HG02610 (cell line): ENCODE measurements around the gene MMP28.
"Not testable (repeated sequence)": the region's sequence is repeated elsewhere in the genome, so short reads cannot be mapped to it uniquely, and the experiment has no call there.

Experiments used
- ATAC-seq: cut with Tn5 transposase; IDR thresholded peaks from one replicate; pipeline ENCODE4 v1.9.1; 2021; ENCODE audit warnings: mild to moderate bottlenecking, moderate library complexity; ENCODE audit not compliant: unreplicated experiment

The MMP28 gene

DNA sequence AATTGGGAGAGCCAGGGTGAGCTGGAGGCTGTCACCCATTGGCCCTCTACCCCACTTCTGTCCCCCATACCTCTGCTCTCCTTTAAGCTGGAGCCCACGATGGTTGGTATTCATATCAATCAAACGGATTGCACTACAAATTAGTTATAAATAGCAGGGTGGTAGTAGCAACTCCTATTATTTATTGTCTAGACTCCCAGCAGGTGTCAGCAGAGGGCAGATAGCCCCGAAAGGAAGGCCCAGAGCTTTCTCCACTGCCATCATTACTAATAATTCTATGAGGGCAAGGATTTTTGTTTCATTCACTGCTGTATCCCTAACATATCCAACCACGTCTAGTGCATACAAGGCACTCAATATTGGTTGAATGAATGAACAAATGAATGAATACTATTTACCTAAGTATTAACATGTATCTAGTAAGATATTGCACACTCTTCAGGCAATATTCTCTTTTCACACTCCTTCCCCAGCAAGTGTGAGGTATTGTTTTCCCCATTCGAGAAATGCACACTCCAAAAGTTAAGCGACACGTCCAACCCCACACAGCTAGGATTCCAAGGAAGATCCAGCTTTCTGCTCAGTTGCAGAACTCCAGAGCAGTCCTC is 28.4 kb downstream of the MMP28 start:
- no peak for ATAC-seq

DNA sequence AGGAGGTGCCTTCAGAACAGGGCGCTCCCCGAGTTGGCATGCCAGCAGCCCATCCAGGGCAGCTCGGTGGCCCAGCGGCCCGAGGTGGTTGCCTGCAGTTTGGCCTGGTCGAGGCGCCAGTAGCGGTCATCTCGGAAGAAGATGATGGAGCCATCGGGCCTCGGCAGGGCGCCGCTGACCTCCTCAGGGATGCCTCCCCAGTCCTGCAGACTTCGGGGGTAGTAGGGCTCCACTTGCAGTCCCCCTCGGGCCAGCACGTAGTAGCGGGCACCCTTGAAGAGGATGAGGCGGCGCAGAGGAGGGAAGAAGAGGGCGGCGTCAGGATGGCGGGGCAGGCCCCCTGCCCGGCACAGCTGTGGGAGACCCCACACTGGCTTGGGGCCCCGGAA is 29.0 kb downstream of the MMP28 start:
- no peak for ATAC-seq

DNA sequence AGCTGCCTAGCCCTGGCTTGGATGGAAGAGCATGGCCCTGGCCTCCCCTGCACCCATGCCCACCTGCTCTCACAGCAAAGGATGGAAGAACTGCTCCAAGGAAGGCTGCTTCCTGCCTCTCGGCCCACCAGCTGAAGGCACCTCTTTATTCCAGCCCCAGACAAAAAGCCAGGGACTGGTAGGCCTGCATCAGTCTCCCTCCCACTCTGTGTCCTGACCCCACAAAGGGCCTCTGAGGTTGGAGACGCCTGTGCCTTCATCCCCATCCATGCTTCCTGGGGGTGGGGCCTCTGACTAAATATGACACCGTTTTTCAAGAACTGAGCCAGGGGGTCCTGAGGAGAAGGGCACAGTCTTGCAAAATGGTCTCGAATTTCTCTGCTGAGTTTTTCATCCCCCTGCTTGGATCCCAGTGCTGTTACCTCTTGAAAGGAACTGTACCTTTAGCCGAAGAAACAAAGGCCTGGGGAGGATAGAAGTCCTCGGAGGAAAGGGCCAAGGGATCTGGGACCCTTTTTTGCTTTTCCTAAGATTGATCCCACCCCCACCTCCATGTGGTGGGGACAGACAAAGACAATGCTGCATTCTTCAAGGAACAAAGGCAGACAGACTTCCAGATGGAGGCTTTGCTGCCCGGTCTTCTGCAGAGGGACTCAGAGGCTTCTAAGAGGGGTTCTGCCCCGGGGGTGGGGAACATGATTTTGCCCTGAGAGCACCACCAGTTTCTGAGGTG is 29.5 kb downstream of the MMP28 start:
- ATAC-seq = no peak

DNA sequence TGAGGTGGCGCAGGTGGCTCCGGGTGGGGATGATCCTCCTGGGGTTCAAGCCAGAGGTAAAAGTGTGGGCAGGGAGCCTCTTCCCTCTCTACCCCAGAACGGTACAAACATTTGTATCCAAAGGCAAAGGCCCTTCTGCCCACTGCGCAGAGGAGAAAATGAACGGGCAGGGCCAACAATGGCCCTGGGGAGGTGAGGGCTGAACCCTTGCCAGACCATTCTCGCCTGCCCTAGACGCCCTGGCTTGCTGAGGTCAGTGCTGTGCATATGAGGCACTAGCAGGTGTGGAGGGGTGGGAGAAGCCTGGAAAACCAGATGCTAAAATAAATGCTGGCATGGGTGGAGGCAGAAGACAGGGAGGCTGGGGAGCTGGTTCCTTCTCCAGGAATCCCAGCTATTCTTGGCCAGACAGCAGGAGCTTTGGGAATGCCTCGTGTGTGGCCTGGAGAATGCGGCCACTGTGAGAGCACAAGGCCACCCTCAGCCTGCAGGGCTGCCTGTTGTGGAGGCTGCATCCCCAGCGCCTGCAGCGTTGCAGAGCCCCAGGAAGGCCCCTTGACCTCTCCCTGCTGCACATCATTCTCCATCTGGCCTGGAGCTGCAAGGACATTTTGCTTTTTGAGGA is 30.2 kb downstream of the MMP28 start:
- ATAC-seq = no peak

DNA sequence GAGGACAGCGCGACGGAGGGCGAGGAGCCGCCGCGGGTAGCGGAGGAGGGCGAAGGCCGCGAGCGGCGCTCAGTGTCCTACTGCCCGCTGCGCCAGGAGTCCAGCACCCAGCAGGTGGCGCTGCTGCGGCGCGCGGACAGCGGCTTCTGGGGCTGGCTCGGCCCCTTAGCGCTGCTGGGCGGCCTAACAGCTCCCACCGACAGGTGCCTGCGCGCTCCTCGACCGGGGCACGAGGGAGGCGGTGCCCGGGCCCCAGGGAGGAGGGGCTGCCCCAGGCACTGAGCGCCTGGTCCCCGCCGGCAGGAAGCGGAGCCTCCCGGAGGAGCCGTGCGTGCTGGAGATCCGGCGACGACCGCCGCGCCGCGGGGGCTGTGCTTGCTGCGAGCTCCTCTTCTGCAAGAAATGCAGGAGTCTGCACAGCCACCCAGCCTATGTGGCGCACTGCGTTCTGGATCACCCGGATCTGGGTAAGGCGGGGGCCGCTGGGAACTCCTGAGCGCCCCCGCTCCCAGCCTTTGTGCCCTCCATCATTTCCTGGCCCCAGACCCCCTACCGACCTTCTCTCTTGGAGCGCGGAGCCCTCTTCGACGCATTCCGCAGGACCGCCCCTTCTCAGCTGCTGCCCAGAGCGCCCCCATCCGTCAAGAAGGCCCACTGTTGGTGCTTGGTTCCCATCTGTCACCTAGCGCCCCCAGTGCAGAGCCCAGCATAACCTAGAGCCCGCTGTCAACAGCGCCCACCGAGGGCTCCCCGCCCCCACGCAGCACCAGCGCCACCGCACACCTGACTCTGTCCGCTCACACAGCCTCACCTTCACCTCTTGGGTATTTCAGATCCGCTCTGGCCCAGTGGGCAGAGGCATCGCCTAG is 31.1 kb downstream of the MMP28 start:
- peak; percentile 83 for ATAC-seq

DNA sequence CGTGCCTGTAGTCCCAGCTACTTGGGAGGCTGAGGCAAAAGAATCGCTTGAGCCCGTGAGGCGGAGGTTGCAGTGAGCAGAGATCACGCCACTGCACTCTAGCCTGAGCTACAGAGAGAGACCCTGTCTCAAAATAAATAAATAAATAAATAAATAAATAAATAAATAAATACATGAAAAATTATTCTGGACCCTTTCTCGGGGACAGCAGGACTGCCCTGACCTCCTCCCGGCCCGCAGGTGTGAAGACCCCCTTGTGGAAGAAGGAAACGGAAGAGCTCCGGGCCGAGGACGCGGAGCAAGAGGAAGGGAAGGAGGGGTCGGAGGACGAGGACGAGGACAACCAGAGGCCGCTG is 31.7 kb downstream of the MMP28 start:
- ATAC-seq = no peak

DNA sequence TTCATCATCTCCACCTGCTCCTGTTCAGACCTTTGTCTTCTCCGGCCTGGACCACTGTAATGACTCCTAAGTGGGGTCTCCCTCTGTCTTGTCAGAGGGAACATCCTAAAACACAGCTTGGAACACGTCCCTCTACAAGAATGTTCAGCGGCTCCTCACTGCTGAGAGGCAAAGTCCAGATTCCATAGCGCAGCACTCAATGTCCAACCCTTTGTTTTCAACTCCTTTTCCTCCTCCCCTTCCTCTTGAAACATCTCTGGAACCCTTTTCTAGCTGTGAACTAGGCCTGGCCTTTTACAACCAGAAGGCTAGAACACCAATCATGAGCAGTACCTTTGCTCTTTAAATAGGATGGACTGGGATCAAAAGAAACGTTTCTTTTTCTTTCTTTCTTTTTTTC is 33.8 kb downstream of the MMP28 start:
- no peak for ATAC-seq

DNA sequence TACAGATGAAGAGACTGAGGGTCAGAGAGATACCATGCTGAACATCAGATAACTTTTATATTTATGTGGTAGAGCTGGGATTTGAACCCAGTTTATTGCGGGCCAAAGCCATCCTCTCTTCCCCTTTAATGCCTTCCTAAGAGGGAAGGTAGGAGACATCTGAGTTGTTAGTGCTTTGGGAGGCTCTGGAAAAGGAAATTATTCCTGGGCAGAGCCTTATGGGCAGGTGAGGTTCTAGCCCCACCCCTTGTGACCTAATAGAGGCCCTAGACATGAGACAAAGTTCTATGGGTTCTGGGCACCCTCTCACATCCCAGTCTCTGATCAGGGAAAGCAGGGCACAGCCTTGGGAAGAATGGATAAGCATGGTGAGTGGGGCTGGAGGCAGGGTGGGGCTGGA is 34.9 kb downstream of the MMP28 start, which contains the start of gene C17orf50:
TSS of gene C17orf50 (plus strand) at position 301 of the 400 bp plus-strand sequence. CDS start at position 356, 55 bp downstream.
- ATAC-seq = no peak

DNA sequence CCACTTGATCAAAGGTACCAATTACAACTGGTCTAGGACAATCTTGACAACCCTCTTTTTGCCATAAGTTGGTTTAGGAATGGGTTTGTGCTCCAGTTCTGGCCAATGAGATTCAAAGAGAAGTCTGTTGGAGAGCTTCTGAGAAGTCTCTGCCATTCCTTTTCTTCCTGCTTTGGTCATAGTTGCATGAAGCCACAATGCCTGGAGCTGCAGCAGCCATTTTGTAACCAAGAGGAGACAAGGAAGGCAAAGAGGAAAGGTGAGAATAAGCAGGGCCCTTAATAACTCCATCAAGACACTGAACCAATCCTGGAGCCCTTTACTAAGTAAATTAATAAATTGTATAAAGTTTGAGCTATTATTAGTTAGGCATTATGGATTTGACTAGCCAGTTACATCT is 38.2 kb downstream of the MMP28 start:
- no peak for ATAC-seq

DNA sequence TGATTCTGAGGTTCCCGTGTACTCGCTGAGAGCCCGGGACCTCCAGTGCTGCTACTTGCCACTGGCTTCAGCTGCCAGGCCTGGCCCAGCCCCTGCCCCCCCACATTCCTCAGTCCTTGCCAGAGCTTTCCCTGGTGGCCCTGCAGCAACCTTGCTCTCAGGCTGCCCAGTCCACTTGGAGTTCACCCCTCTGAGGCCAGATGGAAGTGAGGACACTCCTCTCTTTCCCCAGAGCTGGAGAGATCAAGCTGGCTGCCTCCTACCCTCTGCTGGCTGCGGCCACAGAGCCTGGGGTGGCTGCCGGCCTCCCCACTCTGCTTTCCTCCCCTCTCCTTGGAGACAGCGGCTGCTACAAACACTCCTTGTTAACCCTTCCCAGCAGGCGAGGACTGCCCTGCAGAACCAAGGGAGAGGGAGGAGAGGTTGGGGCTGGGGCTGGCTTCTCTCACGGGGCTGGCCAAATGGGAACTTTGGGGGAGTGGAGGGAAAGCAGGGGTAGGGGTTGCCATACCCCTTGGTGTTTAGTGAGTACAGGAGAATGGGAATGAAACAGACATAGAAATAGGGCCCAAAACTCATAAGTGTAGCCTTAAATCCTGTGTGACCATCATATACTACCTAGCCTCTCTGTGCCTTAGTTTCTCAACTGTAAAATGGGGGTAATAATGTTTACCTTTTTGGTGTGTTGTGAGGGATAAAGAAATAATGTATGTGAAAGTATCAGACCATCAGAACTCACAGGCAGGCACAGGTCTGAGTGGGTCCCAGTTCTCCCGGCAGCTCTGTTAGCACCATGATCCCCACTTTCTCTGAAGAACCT is 42.3 kb downstream of the MMP28 start, which contains the start of gene GAS2L2:
TSS of gene GAS2L2 (minus strand) at position 295 of the 820 bp plus-strand sequence. CDS start 389 bp downstream, outside the sequence.
- no peak for ATAC-seq

DNA sequence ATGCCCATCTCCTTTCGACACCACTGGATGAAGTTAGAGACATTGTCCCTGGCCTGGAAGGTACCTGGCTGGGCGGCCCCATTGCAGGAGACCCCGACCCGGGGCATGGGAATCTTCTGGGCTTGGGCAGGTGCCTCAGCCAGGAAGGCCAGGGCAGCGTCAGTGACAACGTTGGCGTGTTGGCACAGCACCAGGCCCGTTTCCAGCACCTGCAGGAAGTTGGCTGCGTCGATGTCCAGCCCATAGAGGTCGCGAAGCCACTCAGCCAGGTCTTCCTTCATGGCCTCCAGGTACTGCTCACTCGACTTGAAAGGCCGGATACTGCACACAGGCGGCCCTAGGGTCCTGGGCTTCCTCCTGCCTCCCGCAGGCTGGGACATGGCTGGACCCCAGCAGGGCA is 43.0 kb downstream of the MMP28 start:
- ATAC-seq = no peak

DNA sequence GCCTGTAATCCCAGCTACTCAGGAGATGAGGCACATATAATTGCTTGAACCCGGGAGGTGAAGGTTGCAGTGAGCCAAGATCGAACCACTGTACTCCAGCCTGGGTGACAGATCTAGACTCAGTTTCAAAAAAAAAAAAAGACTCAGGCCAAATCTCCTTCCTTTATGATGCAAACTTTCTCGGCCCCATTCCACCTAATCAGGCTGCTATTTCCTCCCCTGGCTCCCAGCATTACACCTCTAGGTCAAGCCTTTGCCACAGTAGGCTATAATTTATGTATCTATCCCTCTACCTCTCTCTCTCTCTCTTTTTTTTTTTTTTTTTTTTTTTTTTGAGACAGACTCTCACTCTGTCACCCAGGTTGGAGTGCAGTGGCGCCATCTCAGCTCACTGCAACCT is 43.9 kb downstream of the MMP28 start:
- ATAC-seq = not testable (repeated sequence)

DNA sequence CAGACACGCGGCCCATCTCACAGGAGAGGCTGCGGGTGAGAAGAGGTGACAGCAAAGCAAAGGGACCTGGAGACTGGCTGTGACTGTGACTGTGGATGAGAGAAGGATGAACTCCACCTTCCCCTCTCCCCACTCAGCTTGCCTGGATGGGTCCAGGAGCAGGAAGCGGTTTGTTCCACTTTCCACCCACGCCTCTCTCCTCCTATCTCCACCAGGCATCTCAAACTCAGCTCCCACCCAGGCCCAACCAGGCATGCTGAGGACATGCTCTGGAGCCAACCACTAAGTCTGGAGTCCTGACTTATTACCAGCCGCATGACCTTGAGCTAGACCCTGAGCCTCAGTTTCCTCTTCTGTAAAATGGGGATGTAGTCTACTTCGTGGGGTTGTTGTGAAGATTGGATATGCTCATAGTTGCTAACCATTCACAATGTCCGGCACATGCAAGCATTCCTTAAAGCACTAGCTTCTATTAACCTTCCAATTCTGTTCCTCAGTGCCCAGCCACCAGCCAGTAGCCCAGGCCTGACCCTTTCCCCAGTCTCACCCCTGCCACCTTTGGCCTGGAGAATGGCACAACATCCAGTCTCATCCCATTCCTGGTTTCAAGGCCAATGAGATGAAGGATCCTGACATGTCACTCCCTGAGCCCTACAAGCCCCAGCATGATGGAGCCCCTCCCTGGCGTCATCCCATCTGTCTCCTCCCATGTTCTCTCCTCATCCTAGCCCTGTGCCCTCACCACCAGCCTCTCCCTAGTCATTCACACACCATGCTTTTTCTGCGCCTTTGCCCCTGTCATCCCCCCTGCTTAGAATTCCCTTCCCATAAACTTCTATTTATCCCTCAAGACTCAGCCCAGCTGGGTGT is 44.7 kb downstream of the MMP28 start:
- no peak for ATAC-seq

DNA sequence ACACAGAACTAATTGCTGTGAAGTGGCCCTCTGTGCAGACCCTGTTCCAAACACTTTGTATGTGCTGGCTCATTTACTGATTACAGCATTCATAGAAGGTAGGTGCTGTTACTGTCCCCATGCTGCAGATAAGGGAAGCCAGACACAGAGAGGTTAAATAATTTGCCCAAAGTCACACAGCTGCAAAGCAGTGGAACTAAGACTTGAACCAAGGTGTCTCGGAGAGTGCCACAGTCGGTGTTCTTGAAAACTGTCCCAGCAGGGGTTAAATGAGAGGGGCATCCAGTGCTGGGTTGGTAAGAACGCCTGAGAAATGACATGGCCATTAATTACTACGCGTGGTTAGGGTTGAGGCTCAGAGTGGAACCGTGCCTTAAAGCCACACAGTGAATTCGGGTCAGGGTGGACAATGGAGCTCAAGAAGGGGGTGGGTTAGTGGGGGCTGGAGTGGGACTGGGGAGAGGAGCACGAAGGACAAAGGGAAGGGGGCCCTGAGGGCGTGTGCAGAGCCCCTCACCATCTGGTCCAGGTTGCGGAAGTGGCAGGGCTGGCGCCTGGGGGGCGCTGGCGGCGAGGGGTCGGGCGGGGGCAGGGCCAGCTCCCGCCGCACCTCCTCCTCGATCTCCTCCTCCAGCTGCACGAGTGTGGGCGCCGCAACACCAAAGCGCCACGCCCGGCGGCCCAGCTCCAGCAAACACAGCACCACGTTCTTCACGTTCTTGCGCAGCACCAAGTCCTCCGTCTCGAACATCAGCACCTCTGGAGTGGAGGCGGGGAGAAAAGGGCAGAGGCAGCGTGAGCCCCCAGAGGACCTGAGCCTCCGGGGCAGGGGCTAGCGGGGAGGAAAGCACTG is 45.7 kb downstream of the MMP28 start:
- ATAC-seq = no peak

DNA sequence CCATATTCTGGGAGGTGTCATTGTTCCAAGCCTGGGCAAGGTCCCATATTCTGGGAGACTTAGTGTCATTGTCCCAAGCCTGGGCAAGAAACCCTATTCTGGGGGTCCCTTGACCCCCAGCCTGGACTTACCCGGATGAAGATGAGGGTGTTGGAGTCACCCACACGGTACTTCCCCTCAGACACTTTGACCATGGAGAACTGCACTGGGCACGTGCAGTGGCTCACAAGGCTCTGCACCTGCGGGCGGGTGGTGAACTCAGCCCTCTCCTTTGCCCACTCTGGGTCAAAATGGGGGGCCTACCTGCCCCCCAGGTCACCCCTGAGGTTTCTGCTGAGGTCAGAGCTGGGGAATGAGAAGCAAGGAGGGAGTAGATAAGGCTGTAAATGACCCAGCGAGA is 46.5 kb downstream of the MMP28 start:
- ATAC-seq = no peak

DNA sequence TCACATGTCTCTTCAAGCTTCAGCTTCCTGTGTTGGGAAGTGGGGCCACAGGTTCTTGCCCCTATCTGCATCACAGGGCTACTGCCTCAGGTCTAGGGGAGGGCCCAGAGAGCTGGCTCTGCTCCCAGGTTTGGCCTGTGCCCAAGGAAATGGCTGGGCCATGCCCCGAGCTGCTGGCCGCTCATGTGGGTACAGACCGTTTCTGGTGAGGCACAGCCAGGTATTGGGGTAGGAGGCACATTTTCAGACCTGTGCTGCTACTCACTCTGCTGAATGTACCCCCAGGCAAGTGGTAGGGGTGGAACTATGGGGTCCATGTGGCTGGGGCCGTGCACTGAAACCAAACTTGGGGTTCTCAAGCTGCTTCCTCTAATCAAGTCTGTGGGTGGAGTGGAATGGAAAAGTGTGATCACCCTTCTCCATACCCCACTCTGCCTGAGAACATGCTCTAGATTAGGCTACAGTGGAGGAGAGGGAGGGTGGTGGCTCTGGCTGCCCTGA is 47.0 kb downstream of the MMP28 start:
- no peak for ATAC-seq

DNA sequence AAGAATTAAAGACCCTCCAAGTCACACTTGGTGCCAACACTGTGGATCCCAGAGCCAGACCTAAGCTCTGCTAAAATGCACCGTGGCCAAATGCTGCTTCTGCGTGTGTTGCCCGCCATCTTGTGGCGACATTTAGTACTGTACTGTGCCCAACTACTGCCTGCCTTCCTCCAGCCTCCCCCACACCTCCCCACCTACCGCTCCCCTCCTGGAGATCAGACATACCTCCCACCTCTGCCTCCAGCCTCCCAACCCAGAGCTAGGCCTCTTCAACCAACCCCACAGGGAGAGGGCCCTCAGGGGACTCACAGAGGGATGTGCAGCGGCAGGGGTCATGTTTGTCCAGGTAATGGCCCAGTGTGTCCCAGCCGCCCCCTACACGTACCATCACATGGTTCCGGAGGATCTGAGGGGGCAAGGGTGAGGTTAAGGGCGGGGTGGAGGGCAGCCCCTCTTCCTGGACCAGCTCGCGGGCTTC is 47.9 kb downstream of the MMP28 start:
- no peak for ATAC-seq

DNA sequence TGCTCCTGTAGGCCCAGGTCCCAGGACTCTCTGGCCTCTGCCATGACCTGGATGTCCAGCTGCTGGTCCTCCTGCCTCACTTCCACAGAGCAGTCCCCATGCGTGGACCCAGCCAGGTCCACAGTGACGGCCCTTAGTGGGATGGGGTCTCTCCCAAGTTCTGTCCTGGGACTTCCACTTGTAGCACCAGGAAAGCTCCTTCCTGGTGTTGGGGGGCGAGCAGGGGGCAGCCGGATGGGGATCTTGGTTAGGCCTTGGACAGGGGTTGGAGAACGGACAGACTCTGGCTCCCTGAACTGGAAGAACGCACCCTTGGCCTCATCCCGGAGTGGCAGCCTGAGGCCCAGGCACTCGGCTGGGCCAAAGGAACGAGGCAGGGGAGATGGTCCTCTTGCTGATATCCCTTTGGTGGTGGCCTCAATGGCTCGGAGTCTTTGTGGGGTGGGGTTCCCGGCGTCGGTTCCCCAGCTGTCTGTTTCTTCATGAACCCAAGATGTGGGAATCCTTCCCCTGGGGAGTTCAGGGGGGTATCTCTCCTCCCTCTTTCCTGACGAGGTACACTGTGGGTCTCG is 49.6 kb downstream of the MMP28 start:
- ATAC-seq = no peak
